Measurements from ENCODE around the gene CLNS1A.

DNA sequence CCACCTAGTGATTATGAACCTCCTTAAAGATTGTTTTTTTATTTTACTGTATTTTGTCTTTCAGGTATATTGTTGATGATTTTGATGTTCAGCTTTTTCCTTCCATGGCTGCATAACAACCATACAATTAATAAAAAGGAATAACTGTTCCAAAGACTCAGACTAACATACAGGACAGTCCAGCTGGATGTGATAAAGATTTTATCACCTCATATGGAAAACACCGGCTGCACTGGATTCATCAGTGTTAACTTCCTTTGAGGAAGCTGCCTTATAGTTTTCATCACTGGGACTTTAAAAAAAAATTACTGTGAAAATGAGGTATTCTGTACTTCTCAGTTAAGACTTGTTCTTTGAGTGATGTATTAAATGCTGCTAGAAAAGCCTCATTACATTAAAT is 28.4 kb downstream of the CLNS1A start:
- TF ChIP-seq, protein P1, sequence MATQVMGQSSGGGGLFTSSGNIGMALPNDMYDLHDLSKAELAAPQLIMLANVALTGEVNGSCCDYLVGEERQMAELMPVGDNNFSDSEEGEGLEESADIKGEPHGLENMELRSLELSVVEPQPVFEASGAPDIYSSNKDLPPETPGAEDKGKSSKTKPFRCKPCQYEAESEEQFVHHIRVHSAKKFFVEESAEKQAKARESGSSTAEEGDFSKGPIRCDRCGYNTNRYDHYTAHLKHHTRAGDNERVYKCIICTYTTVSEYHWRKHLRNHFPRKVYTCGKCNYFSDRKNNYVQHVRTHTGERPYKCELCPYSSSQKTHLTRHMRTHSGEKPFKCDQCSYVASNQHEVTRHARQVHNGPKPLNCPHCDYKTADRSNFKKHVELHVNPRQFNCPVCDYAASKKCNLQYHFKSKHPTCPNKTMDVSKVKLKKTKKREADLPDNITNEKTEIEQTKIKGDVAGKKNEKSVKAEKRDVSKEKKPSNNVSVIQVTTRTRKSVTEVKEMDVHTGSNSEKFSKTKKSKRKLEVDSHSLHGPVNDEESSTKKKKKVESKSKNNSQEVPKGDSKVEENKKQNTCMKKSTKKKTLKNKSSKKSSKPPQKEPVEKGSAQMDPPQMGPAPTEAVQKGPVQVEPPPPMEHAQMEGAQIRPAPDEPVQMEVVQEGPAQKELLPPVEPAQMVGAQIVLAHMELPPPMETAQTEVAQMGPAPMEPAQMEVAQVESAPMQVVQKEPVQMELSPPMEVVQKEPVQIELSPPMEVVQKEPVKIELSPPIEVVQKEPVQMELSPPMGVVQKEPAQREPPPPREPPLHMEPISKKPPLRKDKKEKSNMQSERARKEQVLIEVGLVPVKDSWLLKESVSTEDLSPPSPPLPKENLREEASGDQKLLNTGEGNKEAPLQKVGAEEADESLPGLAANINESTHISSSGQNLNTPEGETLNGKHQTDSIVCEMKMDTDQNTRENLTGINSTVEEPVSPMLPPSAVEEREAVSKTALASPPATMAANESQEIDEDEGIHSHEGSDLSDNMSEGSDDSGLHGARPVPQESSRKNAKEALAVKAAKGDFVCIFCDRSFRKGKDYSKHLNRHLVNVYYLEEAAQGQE (IDR thresholded peaks at IDR 0.05; ENCODE audit: insufficient read depth in 1 of 2, low read depth in 2 of 2, low read length in 2 of 2): no peak
- TF ChIP-seq POLR2AphosphoS5 (IDR thresholded peaks at IDR 0.05; ENCODE audit: low read depth, low read length): no peak

Data from PFSK-1 (cell line).